T47D (cell line): Measurements from ENCODE around the gene STX11.

ENCODE experiments used
- DNase-seq, 2 experiments: peaks; one replicate each; pipeline versions ENCODE4 v3.0.0 to v3.0.0-alpha.2; 2011 to 2012; ENCODE audit warnings: low read depth in 1 of 2, low spot score in 1 of 2
- JUND ChIP-seq: IDR thresholded peaks from 2 replicates; pipeline ENCODE4 v1.6.1; 2012; ENCODE audit warnings: low read depth
- in situ Hi-C: cut with HindIII; loops from 2 replicates; pipeline ENCODE4 v1.10.0; 2016; ENCODE audit warnings: low sequenced_read_pairs, low pct_unique_long_range_greater_than_20kb

STX11 gene

DNA sequence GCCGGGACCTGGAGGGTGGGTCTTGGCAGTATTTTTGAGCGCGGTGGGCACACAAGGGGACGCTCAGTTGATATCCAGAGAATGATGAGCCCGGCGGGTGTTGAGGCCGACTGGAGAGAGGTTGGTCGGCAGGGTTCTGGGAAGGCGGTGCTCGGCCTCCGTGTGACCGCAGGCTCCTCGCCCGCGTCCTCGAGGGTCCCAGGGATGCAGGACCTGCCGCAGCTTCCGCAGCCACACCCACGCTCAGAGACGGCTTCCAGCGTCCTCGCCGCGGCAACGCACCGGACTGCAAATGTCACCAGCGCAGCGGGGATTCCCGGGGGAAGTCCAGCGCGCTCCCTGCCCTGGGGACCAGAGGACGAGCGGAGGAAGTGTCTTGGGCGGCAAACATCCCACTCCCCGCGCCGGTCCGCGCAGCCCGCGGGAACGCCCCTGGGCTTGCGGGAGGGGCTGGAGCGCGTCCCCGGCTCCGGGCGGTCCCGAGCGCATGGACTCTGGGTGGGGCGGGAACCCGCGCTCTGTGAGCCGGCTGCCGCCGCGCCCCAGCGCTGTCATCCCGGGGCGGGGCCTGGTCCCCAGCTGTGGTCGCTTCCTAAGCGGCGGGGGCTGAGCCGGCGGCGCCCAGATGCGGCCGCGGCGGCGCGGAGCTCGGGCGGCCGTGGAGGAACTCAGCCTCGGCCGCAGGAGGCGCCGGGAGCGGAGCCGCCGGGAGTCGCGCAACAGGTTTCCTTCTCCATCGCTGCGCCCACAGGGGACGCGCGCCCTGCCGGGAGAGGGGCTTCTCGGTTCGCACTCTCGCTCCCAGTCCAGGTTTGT is at the start of gene STX11:
STX11 (plus strand) TSS at position 624 of the 816 bp plus-strand sequence. CDS start 36,111 bp downstream, outside the sequence.
- no peak for TF ChIP-seq JUND

DNA sequence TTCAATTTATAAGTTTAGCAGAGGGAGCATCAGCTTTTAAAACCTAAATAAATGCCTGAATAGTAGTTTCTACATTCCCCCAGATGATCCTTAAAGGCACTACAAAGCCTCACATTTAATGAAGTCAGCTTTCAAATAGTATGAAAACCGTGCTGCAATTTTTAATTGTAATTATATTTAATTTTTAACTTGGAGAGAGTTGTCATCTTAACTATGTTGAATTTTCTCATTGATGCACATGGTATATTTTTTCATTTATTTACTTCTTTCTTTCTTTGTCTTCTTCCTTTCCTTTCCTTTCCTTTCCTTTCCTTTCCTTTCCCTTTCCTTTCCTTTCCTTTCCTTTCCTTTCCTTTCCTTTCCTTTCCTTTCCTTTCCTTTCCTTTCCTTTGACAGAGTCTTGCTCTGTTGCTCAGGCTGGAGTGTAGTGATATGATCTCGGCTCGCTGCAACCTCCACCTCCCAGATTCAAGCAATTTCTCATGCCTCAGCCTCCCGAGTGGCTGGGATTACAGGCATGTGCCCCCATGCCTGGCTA is 47.2 kb upstream of the STX11 start:
- in situ Hi-C loops: no loop called here
- no peak for TF ChIP-seq JUND
- DNase-seq: no peak

More for the DNA sequence above, at the start of gene STX11:
- in situ Hi-C loops: no loop called here
- DNase-seq: peak in 1 of 2 experiments; percentile 31

DNA sequence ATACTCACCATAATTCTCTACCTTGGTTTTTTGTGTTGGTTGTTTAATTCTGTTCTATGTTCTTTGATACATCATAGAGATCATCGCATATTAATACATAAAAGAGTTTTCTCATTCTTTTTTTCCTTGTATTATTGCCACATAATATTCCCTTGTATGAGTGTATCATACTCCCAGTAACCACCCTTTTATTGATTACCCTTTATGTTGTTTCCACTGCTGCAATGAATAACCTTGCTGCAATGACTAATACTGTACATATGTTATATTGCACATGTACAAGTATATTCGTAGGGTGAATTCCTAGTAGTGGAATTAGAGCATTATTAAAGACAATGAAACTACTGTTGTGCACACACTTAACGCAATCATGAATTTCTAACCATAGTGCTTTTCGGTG is 45.8 kb upstream of the STX11 start:
- no peak for TF ChIP-seq JUND
- in situ Hi-C loops: no loop called here
- no peak for DNase-seq

DNA sequence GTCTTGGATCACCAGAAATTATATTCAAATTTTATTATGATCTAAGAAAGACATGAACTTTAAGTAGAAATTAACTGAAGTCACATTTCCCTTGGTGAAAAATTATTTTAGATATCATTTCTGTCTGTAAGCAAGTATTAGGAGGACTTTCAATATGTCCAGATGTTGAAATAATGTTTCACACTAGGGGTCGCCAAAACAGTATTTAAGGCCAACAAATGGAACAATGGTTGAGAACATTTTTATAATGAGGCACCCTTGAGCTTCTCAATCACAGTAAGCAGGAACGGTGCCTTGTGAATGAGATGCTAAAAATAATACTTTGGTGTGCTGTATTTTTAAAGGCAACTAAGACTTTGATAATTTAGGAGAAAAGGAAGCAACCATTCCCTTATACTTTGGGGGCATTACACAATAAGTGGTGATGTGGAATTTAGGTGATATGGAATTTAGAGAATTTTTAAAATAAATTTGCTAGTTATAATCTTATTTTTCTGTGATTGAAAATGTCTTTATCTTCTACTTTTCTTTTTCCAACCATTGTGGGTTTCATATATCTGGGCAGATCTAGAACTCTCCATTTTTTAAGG is 45.3 kb upstream of the STX11 start:
- peak; percentile 21 to 79 for DNase-seq
- in situ Hi-C loops: no loop called here

DNA sequence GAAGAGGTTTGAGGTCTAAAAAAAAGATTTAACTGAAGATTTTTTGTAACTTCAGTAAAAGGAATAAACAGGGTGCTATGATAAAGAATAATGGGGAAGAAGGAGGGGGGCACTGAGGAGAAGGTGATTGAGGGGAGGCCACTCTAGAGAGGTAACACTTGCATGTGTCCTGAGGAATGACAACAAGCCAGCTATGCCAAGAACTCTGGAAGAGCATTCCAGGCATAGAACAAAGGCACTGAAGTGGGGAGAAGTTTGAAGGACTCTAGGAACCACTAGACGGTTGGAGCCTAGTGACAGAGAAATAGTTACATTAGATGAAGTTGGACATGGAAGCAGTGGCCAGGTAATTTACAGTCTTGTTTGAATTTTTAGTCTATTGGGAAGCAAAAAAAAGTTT is 44.1 kb upstream of the STX11 start:
- no peak for DNase-seq
- in situ Hi-C loops: no loop called here
- TF ChIP-seq JUND: no peak

More for the DNA sequence above, 45.3 kb upstream of the STX11 start:
- no peak for TF ChIP-seq JUND

DNA sequence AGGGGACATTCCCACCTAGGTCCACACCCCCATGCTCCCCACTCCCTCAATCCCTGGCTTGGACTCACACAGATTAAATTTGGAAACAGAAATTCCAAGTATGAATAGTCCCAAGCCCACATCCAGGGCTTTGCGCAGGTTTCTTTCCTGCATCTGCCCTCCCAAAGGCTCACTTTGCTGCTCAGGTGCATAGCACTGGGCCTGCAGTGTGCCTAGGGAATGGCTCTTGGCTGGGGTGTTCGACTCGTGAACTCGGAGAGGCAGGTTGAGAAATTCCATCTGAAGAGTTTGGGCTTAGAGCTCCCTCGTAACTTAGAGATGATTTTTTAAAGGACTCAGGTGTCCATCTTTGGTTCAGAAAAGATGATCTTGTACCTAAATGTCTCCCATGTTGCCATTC is 40.1 kb upstream of the STX11 start:
- in situ Hi-C loops: no loop called here
- no peak for TF ChIP-seq JUND
- DNase-seq: no peak

DNA sequence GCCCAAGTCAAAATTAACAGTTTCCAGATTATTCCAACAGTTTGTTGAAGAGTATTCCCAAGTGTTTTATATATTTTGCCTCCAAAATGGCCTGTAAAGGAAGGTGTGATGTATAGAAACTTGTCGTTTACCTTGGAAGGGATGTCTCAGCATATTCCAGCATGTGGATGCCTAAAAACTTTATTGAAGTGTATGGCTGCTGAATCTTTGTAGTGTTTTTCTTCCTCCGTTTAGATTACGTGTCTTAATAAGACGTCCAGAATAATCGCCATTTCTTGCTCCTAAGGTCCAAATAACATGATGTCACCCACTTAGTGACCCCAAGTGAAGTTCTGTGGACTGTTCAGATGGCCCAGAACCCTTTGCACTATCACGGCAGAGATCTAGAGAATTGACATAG is 37.0 kb upstream of the STX11 start:
- TF ChIP-seq JUND: no peak
- no peak for DNase-seq
- in situ Hi-C loops: no loop called here

DNA sequence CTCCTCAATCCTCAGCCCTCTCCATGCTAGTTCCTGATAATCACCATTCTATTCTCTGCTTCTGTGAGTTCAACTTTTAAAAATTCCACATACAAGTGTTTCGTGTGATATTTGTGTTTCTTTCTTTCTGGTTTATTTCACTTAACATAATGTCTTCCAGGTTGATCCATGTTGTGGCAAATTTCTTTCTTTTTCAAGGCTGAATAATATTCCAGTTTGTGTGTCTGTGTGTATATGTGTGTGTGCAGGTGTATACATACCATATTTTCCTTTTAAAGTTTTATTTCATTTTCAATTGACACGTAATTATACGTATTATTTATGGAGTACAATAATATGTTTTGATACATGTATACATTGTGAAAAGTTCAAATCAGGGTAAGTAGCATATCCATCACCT is 35.1 kb upstream of the STX11 start:
- TF ChIP-seq JUND: no peak
- in situ Hi-C loops: no loop called here
- no peak for DNase-seq

DNA sequence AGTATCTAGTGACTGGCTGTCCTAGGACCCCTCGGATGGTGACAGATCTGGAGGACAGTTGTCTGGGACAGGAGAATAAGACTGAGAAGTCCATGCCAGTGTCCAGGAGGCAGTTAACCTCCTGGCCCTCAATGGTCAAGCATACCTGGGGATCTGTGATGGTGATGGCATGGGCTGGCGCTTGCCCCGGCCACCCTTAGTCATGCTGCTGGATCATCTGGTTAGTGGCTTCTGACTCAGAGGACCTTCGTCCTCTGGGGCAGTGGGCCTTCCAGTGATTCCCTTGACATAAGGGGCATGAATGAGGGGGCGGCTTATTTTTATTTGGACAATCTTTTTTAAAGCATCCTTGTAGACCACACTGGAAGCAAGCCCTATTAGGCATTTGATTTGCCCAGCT is 30.9 kb upstream of the STX11 start:
- in situ Hi-C loops: no loop called here
- no peak for TF ChIP-seq JUND
- no peak for DNase-seq

DNA sequence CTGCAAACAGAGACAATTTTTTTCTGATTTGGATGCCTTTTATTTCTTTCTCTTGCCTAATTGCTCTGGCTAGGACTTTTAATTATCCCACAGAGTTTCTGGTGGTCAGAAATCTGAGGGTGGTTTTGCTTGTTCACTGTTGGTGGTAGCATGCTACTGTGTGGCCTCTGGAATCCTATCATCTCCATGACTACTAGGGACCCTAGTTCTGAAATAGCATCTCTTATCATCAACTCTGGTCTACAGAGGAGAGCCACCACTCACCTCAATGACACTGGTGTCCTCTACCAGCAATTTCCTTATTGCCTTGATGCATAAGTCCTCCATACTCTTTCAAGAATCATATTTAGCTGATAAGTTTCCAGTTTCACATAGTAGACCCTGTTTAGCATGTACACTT is 27.5 kb upstream of the STX11 start:
- DNase-seq: no peak
- no peak for TF ChIP-seq JUND
- in situ Hi-C loops: no loop called here

DNA sequence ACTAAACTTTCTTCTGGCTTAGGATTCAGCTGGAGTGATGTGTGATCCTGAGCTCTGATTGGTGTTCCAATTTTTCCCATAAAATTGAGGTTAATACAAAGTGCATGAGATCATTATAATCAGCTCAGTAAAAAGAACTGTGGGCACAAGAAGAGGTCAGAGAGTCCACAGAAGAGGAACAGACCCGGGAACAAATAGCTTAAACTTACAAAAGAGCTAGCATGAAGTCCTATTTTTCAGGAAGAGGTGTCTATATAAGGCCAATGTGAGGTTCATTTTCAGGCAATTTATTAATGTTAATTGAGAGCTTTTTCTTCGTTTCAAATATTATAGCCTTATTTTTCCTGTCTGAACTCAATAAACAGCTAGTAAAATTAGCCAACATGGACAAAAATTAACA is 26.9 kb upstream of the STX11 start:
- in situ Hi-C loops: no loop called here
- DNase-seq: no peak
- TF ChIP-seq JUND: no peak

DNA sequence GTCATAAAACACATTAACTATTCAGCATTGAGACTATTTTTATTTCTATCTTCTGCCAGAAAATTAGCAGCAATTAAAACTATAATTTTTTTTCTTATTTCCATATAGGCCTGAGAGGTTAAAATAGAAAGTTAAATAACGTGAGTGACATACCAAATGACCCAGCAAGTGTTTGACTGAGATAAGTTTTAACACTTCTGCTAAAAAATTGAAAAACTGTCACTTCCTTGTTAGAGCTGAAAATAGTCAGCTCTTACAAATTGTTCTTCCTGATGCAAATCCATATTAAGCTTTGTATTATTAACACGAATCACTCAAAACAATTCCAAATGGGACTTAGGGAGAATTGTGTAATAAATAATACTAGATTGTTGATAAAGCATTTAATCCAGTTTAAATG is 26.5 kb upstream of the STX11 start:
- in situ Hi-C loops: no loop called here
- TF ChIP-seq JUND: no peak

DNA sequence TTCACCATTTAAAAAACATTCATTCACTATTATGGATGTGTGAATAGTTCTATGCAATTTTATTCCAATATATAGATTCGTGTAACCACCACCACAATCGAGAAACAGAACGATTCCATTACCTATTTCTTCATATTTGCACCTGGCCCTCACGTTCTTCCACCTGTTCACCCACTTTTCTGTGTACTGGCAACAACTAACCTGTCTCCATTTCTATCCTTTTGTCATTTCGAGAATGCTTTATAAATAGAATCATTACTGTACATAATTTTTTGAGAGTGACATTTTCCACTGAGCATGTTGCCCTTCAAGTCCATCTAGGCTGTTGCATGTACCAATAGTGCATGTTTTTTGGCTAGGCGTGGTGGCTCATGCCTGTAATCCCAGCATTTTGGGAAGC is 23.2 kb upstream of the STX11 start:
- DNase-seq: no peak
- TF ChIP-seq JUND: no peak
- in situ Hi-C loops: no loop called here

More for the DNA sequence above, 26.5 kb upstream of the STX11 start:
- DNase-seq: no peak

DNA sequence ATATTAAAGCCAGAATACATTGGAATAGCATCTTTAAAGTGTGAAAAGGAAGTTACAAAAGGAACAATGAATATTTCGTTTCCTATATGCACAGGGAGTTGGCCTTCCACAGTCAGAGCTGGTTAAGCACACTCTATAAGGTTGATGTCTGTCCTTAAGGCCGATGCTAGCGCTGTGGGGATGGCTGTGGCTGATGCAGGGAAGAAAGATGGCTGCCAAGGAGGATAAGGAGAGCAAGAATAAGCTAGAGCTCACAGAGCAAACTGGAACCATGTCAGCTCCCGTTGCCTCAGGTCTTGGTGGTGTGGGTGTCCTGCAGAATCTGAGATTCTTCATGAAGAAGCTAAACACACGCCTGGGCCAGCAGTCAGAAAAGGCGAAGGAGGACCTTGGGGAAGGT is 20.8 kb upstream of the STX11 start:
- no peak for TF ChIP-seq JUND
- in situ Hi-C loops: no loop called here
- DNase-seq: no peak
